SK-MEL-5 (cell line): ENCODE results near the gene CHCHD4. TPM values are rescaled to one million over a fixed set of nuclear protein-coding genes. Genes with fewer than 3 reads are reported as not detected.

Experiments used
- DNase-seq: peaks from one replicate; pipeline ENCODE4 v3.0.0-alpha.2; 2016; ENCODE audit warnings: low read depth, low spot score
- in situ Hi-C: cut with HindIII; loops from 2 replicates; pipeline ENCODE4 v1.10.0; 2016; ENCODE audit warnings: low sequenced_read_pairs, high pct_unique_total_duplicates, low pct_unique_long_range_greater_than_20kb
- total RNA-seq: library from RNA; depleted of rRNA; stranded (reverse); fragments of >200 nt; shearing (Covaris generic); gene quantifications from 2 replicates; pipeline ENCODE4 v1.2.3, GENCODE V29; 2014

The CHCHD4 gene
- total RNA-seq, 1 experiment from 2014 or later, result 41.0 TPM

GRCh38 chr3:14141144-14141543 lies 16.5 kb upstream of the CHCHD4 start:
- DNase-seq, result no peak
- in situ Hi-C loops, result no loop called here

- DNase-seq, result no peak
- in situ Hi-C loops, result no loop called here
Observed at GRCh38 chr3:14140668-14141067, 16.0 kb upstream of the CHCHD4 start.

GRCh38 chr3:14139771-14140170 lies 15.1 kb upstream of the CHCHD4 start:
- in situ Hi-C loops, result no loop called here
- no peak for DNase-seq

GRCh38 chr3:14138878-14139655 lies 14.4 kb upstream of the CHCHD4 start:
- in situ Hi-C loops, result no loop called here
- DNase-seq, result no peak

- DNase-seq, result no peak
- in situ Hi-C loops, result no loop called here
Observed at GRCh38 chr3:14138109-14138877, 13.6 kb upstream of the CHCHD4 start.

- in situ Hi-C loops, result no loop called here
- no peak for DNase-seq
Observed at GRCh38 chr3:14137445-14137844, 12.8 kb upstream of the CHCHD4 start.

GRCh38 chr3:14137004-14137403 lies 12.3 kb upstream of the CHCHD4 start:
- in situ Hi-C loops, result no loop called here
- DNase-seq, result no peak

GRCh38 chr3:14135581-14135980 lies 10.9 kb upstream of the CHCHD4 start:
- DNase-seq, result no peak
- in situ Hi-C loops, result no loop called here

GRCh38 chr3:14134291-14134690 lies 9.6 kb upstream of the CHCHD4 start:
- in situ Hi-C loops, result no loop called here
- DNase-seq, result no peak

GRCh38 chr3:14133876-14134275 lies 9.2 kb upstream of the CHCHD4 start:
- in situ Hi-C loops, result no loop called here
- DNase-seq, result no peak

GRCh38 chr3:14133188-14133800 lies 8.6 kb upstream of the CHCHD4 start:
- in situ Hi-C loops, result no loop called here
- no peak for DNase-seq

- no peak for DNase-seq
- in situ Hi-C loops, result no loop called here
Observed at GRCh38 chr3:14132689-14133088, 8.0 kb upstream of the CHCHD4 start.

- no peak for DNase-seq
- in situ Hi-C loops, result no loop called here
Observed at GRCh38 chr3:14132120-14132519, 7.5 kb upstream of the CHCHD4 start.

GRCh38 chr3:14131134-14131533 lies 6.5 kb upstream of the CHCHD4 start:
- in situ Hi-C loops, result no loop called here
- no peak for DNase-seq

GRCh38 chr3:14130707-14131106 lies 6.0 kb upstream of the CHCHD4 start:
- in situ Hi-C loops, result no loop called here
- no peak for DNase-seq

- in situ Hi-C loops, result no loop called here
- DNase-seq, result no peak
Observed at GRCh38 chr3:14130230-14130629, 5.6 kb upstream of the CHCHD4 start.

GRCh38 chr3:14129296-14129695 lies 4.6 kb upstream of the CHCHD4 start:
- in situ Hi-C loops, result no loop called here
- no peak for DNase-seq

GRCh38 chr3:14128724-14129123 lies 4.1 kb upstream of the CHCHD4 start:
- no peak for DNase-seq
- in situ Hi-C loops, result no loop called here
